HEK293 (cell line): ENCODE data around the gene CD180.

ENCODE experiments used
- ATF2 ChIP-seq: fragments of 450-650 bp; formaldehyde crosslinking; IDR thresholded peaks from 2 replicates; pipeline ENCODE4 v1.5.1; 2016; ENCODE audit warnings: missing biosample characterization, missing genetic modification characterization, low read depth
- GLI4 ChIP-seq: fragments of 450-650 bp; formaldehyde crosslinking; IDR thresholded peaks from 2 replicates; pipeline ENCODE4 v1.5.1; 2016; ENCODE audit warnings: missing biosample characterization, missing genetic modification characterization
- HOXA7 ChIP-seq: sonication (generic); formaldehyde crosslinking; IDR thresholded peaks from 2 replicates; pipeline ENCODE4 v1.8.1; 2022; ENCODE audit warnings: missing genetic modification reagents, borderline replicate concordance
- OVOL3 ChIP-seq: fragments of 450-650 bp; formaldehyde crosslinking; IDR thresholded peaks from 2 replicates; pipeline ENCODE4 v1.5.1; 2016; ENCODE audit warnings: missing biosample characterization, missing genetic modification characterization
- PRDM1 ChIP-seq: fragments of 450-650 bp; formaldehyde crosslinking; IDR thresholded peaks from 2 replicates; pipeline ENCODE4; 2016; ENCODE audit warnings: missing biosample characterization, missing genetic modification characterization
- YY1 ChIP-seq: fragments of 450-650 bp; formaldehyde crosslinking; IDR thresholded peaks from 2 replicates; pipeline ENCODE4 v1.5.1; 2018; ENCODE audit warnings: missing biosample characterization, missing genetic modification characterization
- YY2 ChIP-seq: fragments of 450-650 bp; formaldehyde crosslinking; IDR thresholded peaks from 2 replicates; pipeline ENCODE4 v1.5.1; 2016; ENCODE audit warnings: missing biosample characterization, missing genetic modification characterization
- ZBTB20 ChIP-seq: fragments of 450-650 bp; formaldehyde crosslinking; IDR thresholded peaks from 2 replicates; pipeline ENCODE4 v1.5.1; 2016; ENCODE audit warnings: missing biosample characterization, missing genetic modification characterization
- ZNF114 ChIP-seq: fragments of 450-650 bp; formaldehyde crosslinking; IDR thresholded peaks from 2 replicates; pipeline ENCODE4 v1.5.0; 2017; ENCODE audit warnings: missing biosample characterization, missing genetic modification characterization
- ZNF121 ChIP-seq: fragments of 450-650 bp; formaldehyde crosslinking; IDR thresholded peaks from 2 replicates; pipeline ENCODE4 v1.5.1; 2016; ENCODE audit warnings: missing biosample characterization, missing genetic modification characterization
- ZNF274 ChIP-seq, 2 experiments: fragments of 200-500 bp in 1 of 2; fragments of 450-650 bp in 1 of 2; sonication (Bioruptor generic) in 1 of 2; formaldehyde crosslinking in 1 of 2; IDR thresholded peaks; 2 replicates each; pipeline versions ENCODE4 v1.5.1 to v1.6.1; 2014 to 2016; ENCODE audit warnings: borderline replicate concordance in 1 of 2, inconsistent platforms in 1 of 2, low read length in 1 of 2, missing biosample characterization in 1 of 2, missing genetic modification characterization in 1 of 2
- TF ChIP-seq, protein P1 (sequence below): fragments of 450-650 bp; formaldehyde crosslinking; IDR thresholded peaks from 2 replicates; pipeline ENCODE4 v1.5.1; 2016; ENCODE audit warnings: missing biosample characterization, missing genetic modification characterization

- TF ChIP-seq GLI4 (tag by site-specific recombination) (no peak), YY1 (tag by site-specific recombination) (no peak), ZNF121 (tag by site-specific recombination) (no peak), ZBTB20 (tag by site-specific recombination) (no peak), OVOL3 (tag by site-specific recombination) (no peak), ATF2 (no peak), ZNF274 (IDR thresholded peaks at IDR 0.05; ENCODE audit: low read length) (no peak), ZNF274 (tag by site-specific recombination; IDR thresholded peaks at IDR 0.05; ENCODE audit: borderline replicate concordance) (no peak), ZNF114 (tag by site-specific recombination) (no peak), HOXA7 (CRISPR knock-in tag) (no peak), YY2 (tag by site-specific recombination) (no peak), PRDM1 (tag by site-specific recombination) (no peak)
- TF ChIP-seq, protein P1, sequence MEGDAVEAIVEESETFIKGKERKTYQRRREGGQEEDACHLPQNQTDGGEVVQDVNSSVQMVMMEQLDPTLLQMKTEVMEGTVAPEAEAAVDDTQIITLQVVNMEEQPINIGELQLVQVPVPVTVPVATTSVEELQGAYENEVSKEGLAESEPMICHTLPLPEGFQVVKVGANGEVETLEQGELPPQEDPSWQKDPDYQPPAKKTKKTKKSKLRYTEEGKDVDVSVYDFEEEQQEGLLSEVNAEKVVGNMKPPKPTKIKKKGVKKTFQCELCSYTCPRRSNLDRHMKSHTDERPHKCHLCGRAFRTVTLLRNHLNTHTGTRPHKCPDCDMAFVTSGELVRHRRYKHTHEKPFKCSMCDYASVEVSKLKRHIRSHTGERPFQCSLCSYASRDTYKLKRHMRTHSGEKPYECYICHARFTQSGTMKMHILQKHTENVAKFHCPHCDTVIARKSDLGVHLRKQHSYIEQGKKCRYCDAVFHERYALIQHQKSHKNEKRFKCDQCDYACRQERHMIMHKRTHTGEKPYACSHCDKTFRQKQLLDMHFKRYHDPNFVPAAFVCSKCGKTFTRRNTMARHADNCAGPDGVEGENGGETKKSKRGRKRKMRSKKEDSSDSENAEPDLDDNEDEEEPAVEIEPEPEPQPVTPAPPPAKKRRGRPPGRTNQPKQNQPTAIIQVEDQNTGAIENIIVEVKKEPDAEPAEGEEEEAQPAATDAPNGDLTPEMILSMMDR: no peak
Observed at GRCh38 chr5:67176936-67177335, 19.7 kb downstream of the CD180 start.
